Putamen (tissue), 1 donor: Measurements from ENCODE around the gene OR10G6.
"Not testable (repeated sequence)": the region's sequence is repeated elsewhere in the genome, so short reads cannot be mapped to it uniquely, and the experiment has no call there.

ENCODE experiments used
- DNase-seq: peaks from one replicate; pipeline ENCODE4 v3.0.0-alpha.2; 2016; ENCODE audit warnings: low spot score

Gene OR10G6

GRCh38 chr11:123995119-123995518, at the start of gene OR10G6:
Gene OR10G6 (minus strand): TSS chr11:123995161. CDS start chr11:123995161, 0 bp downstream.
- no peak for DNase-seq

- no peak for DNase-seq
Observed at GRCh38 chr11:124043420-124043819, 48.5 kb upstream of the OR10G6 start.

GRCh38 chr11:124041254-124041653, 46.3 kb upstream of the OR10G6 start, which contains the start of gene OR10G7:
Gene OR10G7 (minus strand): TSS chr11:124041325. CDS start chr11:124039001, 2,324 bp downstream.
- no peak for DNase-seq

GRCh38 chr11:124039557-124039956, 44.6 kb upstream of the OR10G6 start:
- DNase-seq: no peak

GRCh38 chr11:124036666-124037065, 41.7 kb upstream of the OR10G6 start:
- no peak for DNase-seq

GRCh38 chr11:124026498-124026897, 31.5 kb upstream of the OR10G6 start, which contains the start of gene OR10G8:
Gene OR10G8 (plus strand): TSS chr11:124026798. CDS start chr11:124029623, 2,825 bp downstream.
- DNase-seq: no peak

GRCh38 chr11:124015837-124016236, 20.9 kb upstream of the OR10G6 start:
- DNase-seq: not testable (repeated sequence)

GRCh38 chr11:124012697-124013096, 17.7 kb upstream of the OR10G6 start, which contains the start of gene OR10G4:
Gene OR10G4 (plus strand): TSS chr11:124012997. CDS start chr11:124015575, 2,578 bp downstream.
- DNase-seq: no peak

GRCh38 chr11:123979311-123979710, 15.7 kb downstream of the OR10G6 start:
- no peak for DNase-seq

GRCh38 chr11:123977731-123978347, 17.1 kb downstream of the OR10G6 start, which contains the start of gene OR10S1:
Gene OR10S1 (minus strand): TSS chr11:123977781. CDS start chr11:123977664, 117 bp downstream.
- no peak for DNase-seq

GRCh38 chr11:123976770-123977560, 18.0 kb downstream of the OR10G6 start:
- no peak for DNase-seq

GRCh38 chr11:123973816-123974215, 21.1 kb downstream of the OR10G6 start:
- DNase-seq: no peak

- no peak for DNase-seq
Observed at GRCh38 chr11:123956752-123957151, 38.2 kb downstream of the OR10G6 start.

GRCh38 chr11:123945132-123945531, 49.8 kb downstream of the OR10G6 start:
- no peak for DNase-seq
